ENCODE measurements around the gene GCGR. TPM values are rescaled to one million over a fixed set of nuclear protein-coding genes. Genes with fewer than 3 reads are reported as not detected.
A peak's percentile ranks its signal among the peaks of the same experiment; 100 is the strongest.

Gene GCGR
- total RNA-seq, 2 donors from 2014 or later, result 0.52 to 5.3 TPM

DNA sequence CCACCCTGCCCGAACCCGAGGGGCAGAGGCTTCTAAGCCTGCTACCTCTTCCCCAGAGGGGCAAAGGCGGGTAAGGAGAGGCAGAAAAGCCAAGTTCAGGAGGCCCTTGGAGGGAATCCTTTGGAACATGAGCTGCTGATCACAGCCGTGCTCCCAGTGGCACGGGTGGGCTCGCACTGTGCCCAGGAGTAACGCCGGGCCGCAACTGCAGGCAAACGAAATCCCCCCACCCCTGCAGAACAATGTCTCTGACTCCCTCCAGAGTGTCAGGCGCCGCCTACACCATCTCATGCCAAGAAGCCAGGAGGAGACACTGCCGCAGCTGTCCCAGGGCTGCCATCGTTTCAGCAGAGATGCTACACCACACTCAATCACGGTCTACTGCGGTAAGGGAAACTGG, 47.5 kb downstream of the GCGR start:
- no peak for TF ChIP-seq POLR2A (IDR thresholded peaks at IDR 0.05)
- TF ChIP-seq, protein P1, sequence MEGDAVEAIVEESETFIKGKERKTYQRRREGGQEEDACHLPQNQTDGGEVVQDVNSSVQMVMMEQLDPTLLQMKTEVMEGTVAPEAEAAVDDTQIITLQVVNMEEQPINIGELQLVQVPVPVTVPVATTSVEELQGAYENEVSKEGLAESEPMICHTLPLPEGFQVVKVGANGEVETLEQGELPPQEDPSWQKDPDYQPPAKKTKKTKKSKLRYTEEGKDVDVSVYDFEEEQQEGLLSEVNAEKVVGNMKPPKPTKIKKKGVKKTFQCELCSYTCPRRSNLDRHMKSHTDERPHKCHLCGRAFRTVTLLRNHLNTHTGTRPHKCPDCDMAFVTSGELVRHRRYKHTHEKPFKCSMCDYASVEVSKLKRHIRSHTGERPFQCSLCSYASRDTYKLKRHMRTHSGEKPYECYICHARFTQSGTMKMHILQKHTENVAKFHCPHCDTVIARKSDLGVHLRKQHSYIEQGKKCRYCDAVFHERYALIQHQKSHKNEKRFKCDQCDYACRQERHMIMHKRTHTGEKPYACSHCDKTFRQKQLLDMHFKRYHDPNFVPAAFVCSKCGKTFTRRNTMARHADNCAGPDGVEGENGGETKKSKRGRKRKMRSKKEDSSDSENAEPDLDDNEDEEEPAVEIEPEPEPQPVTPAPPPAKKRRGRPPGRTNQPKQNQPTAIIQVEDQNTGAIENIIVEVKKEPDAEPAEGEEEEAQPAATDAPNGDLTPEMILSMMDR (IDR thresholded peaks at IDR 0.05), result no peak
- ATAC-seq, result no peak
- H3K36me3 ChIP-seq (replicated peaks in 1 of 2; ENCODE audit: insufficient read depth in 1 of 2, low read depth in 2 of 2), result peaks cover 18 to 34% of the 10 kb centered on the region in 2 donors
- H3K4me3 ChIP-seq, result no peak overlapping the region
- no peak overlapping the region for H3K27ac ChIP-seq
- DNase-seq, result no peak
- no peaks in the 10 kb centered on the region for H3K27me3 ChIP-seq
- H3K4me1 ChIP-seq, result peaks cover 41% of the 10 kb centered on the region
- no peaks in the 10 kb centered on the region for H3K9me3 ChIP-seq
- WGBS, 2 donors, result 86 to 90% methylated on average over 2 to 16 of the region's 16 CpGs
- intact Hi-C loops (cut with DNase I), result no loop called here

DNA sequence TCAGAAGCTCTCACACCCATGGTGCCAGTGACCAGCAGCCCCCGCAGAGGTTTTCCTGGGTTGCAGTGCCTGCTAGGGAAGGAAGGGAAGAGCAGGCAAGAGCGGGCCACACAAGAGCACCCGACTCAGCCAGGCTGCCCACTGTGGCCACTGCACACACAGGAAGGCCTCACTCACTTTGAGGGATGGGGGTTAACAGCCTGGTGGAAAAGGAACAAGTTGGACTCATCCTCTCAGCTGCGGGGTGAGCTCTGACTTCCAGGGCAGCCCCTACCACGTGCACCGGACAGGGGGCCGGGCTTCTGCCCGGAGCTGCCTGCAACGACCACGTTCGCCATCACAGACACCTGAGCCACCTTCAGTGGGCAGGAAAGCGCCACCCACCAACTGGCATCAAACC, 48.3 kb downstream of the GCGR start:
- Histone ChIP-seq H3K27me3 (no peaks in the 10 kb centered on the region), H3K9me3 (no peaks in the 10 kb centered on the region), H3K4me1 (peaks cover 46% of the 10 kb centered on the region), H3K4me3 (no peak overlapping the region), H3K27ac (no peak overlapping the region), H3K36me3 (replicated peaks in 1 of 2; ENCODE audit: insufficient read depth in 1 of 2, low read depth in 2 of 2) (peaks cover 13 to 27% of the 10 kb centered on the region in 2 donors)
- WGBS, 2 donors, result 67 to 91% methylated on average over 3 to 12 of the region's 12 CpGs
- TF ChIP-seq POLR2A (IDR thresholded peaks at IDR 0.05), result no peak
- TF ChIP-seq, protein P1 (IDR thresholded peaks at IDR 0.05), result no peak
- ATAC-seq, result no peak
- no peak for DNase-seq
- intact Hi-C loops (cut with DNase I), result no loop called here

- intact Hi-C loops (cut with DNase I), result no loop called here
- ATAC-seq (peak; percentile 63), DNase-seq (peak; percentile 79 to 90 (median 85))
- Histone ChIP-seq H3K36me3 (replicated peaks in 1 of 2; ENCODE audit: insufficient read depth in 1 of 2, low read depth in 2 of 2) (peaks cover 12 to 22% of the 10 kb centered on the region in 2 donors), H3K4me1 (peaks cover 63% of the 10 kb centered on the region), H3K27ac (peak overlapping the region; percentile 20 to 95 (median 47)), H3K4me3 (no peak overlapping the region), H3K27me3 (no peaks in the 10 kb centered on the region), H3K9me3 (no peaks in the 10 kb centered on the region)
- TF ChIP-seq POLR2A (IDR thresholded peaks at IDR 0.05), result peak in 2 of 3 donors; percentile 28 to 50
- TF ChIP-seq, protein P1 (IDR thresholded peaks at IDR 0.05), result peak in 4 of 7 experiments; percentile 47 to 58 (median 54)
- WGBS, 2 donors, result 40% methylated on average over 7 to 29 of the region's 29 CpGs
Measured at GRCh38 chr17:81854974-81855774, 51.2 kb downstream of the GCGR start.

DNA sequence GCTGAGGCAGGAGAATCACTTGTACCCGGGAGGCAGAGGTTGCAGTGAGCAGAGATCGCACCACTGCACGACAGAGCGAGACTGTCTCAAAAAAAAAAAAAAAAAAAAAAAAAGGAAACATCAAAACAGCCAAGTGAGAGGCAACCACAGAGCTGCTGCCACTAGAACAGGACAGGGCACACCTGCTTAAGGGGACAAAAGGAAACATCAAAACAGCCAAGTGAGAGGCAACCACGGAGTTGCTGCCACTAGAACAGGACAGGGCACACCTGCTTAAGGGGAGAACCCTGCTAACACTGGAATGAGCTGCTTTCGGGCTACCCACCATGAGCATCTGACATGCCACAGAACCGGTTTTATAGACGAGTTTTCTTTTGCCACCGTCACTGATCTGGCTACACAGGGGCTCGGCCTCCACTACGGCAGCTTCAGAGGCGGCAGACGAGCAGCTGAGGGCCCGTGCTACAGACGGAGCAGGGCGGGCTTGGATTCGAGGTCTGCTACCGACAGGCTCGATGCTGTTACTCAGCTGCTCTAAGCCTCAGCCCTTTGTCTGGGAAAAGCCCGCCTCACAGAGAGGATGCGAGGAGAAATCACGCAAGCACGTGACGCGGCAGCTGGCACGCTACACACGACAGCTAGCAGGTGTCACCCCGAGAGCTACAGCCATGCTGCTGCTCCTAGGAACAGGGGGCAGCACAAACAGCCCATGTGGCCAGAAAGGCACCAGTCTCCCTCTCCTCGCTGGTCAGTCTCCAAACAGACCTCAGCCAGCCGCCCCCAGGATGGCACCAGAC, 54.4 kb downstream of the GCGR start:
- Histone ChIP-seq H3K4me3 (peak overlapping the region; percentile 85 to 86), H3K4me1 (peaks cover 72% of the 10 kb centered on the region), H3K36me3 (replicated peaks in 1 of 2; ENCODE audit: insufficient read depth in 1 of 2, low read depth in 2 of 2) (peaks cover 3% of the 10 kb centered on the region in 2 donors), H3K27ac (peak overlapping the region; percentile 12 to 96 (median 92)), H3K9me3 (no peaks in the 10 kb centered on the region), H3K27me3 (no peaks in the 10 kb centered on the region)
- DNase-seq (peak in 3 of 4 donors; percentile 51 to 66 (median 57)), ATAC-seq (no peak)
- intact Hi-C loops (cut with DNase I), result no loop called here
- TF ChIP-seq POLR2A (IDR thresholded peaks at IDR 0.05), result peak in 2 of 3 donors; percentile 25 to 42
- TF ChIP-seq, protein P1 (IDR thresholded peaks at IDR 0.05), result no peak
- 29 to 48% methylated on average over 17 to 30 of the region's 30 CpGs for WGBS, 2 donors

Data from body of pancreas (tissue), 4 donors.